OCI-LY7 (cell line): ENCODE results near the gene ABHD12. TPM values are rescaled to one million over a fixed set of nuclear protein-coding genes. Genes with fewer than 3 reads are reported as not detected.

ENCODE experiments used
- BruUV-seq: library from RNA; stranded (reverse); fragments of 400-500 nt; replicated peaks from 2 replicates; lab custom pipeline; 2021; lab: Mats Ljungman, UMichigan
- CTCF ChIA-PET: fragments of 300-600 bp; sonication (Branson Sonifier 250); formaldehyde crosslinking; loops from one replicate; lab custom pipeline; 2022; ENCODE audit warnings: antibody characterized with exemption; ENCODE audit not compliant: unreplicated experiment; lab: Charles Lee
- POLR2A ChIA-PET: fragments of 300-600 bp; sonication (Branson Sonifier 250); formaldehyde crosslinking; loops from one replicate; lab custom pipeline; 2022; ENCODE audit warnings: antibody characterized with exemption; lab: Charles Lee
- DNase-seq: peaks from one replicate; pipeline ENCODE4 v3.0.0-alpha.2; 2015; ENCODE audit warnings: low spot score
- H2AFZ ChIP-seq: fragments of 200-600 bp; sonication (generic), shearing (Covaris generic); 2 replicates; pipeline ENCODE4 v1.6.1; 2014; ENCODE audit warnings: mild to moderate bottlenecking, antibody characterized with exemption, low read length, moderate library complexity
- H3K27ac ChIP-seq: fragments of 200-600 bp; sonication (generic); 2 replicates; pipeline ENCODE4 v1.5.1; 2014; ENCODE audit warnings: mixed run types, low read depth, mild to moderate bottlenecking, moderate library complexity, low read length, inconsistent platforms; ENCODE audit not compliant: poor library complexity, severe bottlenecking
- H3K36me3 ChIP-seq: fragments of 200-600 bp; sonication (generic); 2 replicates; pipeline ENCODE4 v1.6.1; 2014; ENCODE audit warnings: mild to moderate bottlenecking, antibody characterized with exemption, low read length, moderate library complexity, mixed read lengths; ENCODE audit not compliant: insufficient read depth
- H3K4me1 ChIP-seq: fragments of 200-600 bp; sonication (generic); 2 replicates; pipeline ENCODE4 v1.5.1; 2014; ENCODE audit warnings: mild to moderate bottlenecking, low read length; ENCODE audit not compliant: insufficient read depth, poor library complexity, severe bottlenecking
- H3K4me2 ChIP-seq: fragments of 200-600 bp; sonication (generic); 2 replicates; pipeline ENCODE4 v1.6.1; 2014; ENCODE audit warnings: mild to moderate bottlenecking, low read length
- H3K4me3 ChIP-seq: fragments of 200-600 bp; sonication (generic); 2 replicates; pipeline ENCODE4 v1.5.1; 2014; ENCODE audit warnings: mild to moderate bottlenecking, low read depth, low read length; ENCODE audit not compliant: poor library complexity, severe bottlenecking
- H3K79me2 ChIP-seq: fragments of 200-600 bp; sonication (generic); 2 replicates; pipeline ENCODE4 v1.6.1; 2016; ENCODE audit warnings: low read depth, mild to moderate bottlenecking, low read length, moderate library complexity, mixed read lengths; ENCODE audit not compliant: insufficient read depth
- H3K9me2 ChIP-seq: fragments of 200-600 bp; sonication (generic); 2 replicates; pipeline ENCODE4 v1.6.1; 2016; ENCODE audit warnings: mild to moderate bottlenecking, low read length, mixed read lengths; ENCODE audit not compliant: insufficient read depth
- H3K9me3 ChIP-seq: fragments of 200-600 bp; sonication (generic); 2 replicates; pipeline ENCODE4 v1.6.1; 2014; ENCODE audit warnings: mild to moderate bottlenecking, mixed run types, low read length, mixed read lengths
- H4K20me1 ChIP-seq: fragments of 200-600 bp; sonication (generic); 2 replicates; pipeline ENCODE4 v1.6.1; 2014; ENCODE audit warnings: mild to moderate bottlenecking, antibody characterized with exemption, low read length, moderate library complexity, mixed read lengths; ENCODE audit not compliant: insufficient read depth
- CTCF ChIP-seq: fragments of 200-600 bp; sonication (generic); conservative IDR thresholded peaks from 2 replicates; pipeline ENCODE4 v1.5.1; 2014; ENCODE audit warnings: mild to moderate bottlenecking, antibody characterized with exemption, low read length, moderate library complexity, mixed read lengths
- EZH2phosphoT487 ChIP-seq: fragments of 200-600 bp; sonication (generic); IDR thresholded peaks from 2 replicates; pipeline ENCODE4 v1.6.1; 2018; ENCODE audit warnings: low read depth, borderline replicate concordance, mild to moderate bottlenecking, mixed run types, antibody characterized with exemption, low read length, moderate library complexity, mixed read lengths
- intact Hi-C: fragments of 100-400 bp; cut with micrococcal nuclease; formaldehyde crosslinking; loops from one replicate; pipeline ENCODE4 v1.10.0; 2022; ENCODE audit not compliant: unreplicated experiment
- total RNA-seq, 2 experiments: library from RNA; depleted of rRNA in 1 of 2; stranded (reverse); fragments of >200 nt in 1 of 2; shearing (Covaris generic) in 1 of 2; gene quantifications; 2 replicates each; pipeline ENCODE4 v1.2.3, GENCODE V29; 2014 to 2022

Gene ABHD12
- total RNA-seq, 2 experiments from 2014 or later, result 10.6 to 12.9 TPM

DNA sequence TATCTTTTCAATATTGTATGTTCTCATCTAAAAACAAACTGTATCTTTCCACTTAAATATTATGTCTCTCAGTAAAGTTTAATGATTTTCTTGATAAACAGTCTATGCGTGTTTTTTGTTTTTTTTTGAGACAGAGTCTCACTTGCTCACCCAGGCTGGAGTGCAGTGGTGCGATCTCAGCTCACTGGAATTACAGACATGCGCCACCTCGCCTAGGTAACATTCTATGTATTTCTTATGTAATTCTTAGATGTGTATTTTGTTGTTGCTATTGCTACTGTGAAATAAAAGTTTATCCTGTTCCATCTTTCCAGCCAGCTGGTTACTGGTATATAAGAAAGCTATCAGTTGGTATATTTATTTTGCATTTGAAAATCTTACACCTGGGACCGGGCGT is 29.4 kb downstream of the ABHD12 start:
- BruUV-seq, result no TSS peak
- Histone ChIP-seq H3K27ac (no peak overlapping the region), H3K36me3 (no peaks in the 10 kb centered on the region), H3K4me2 (no peak overlapping the region), H2AFZ (no peak overlapping the region), H3K9me3 (no peaks in the 10 kb centered on the region), H3K4me1 (no peaks in the 10 kb centered on the region), H3K4me3 (no peak overlapping the region), H3K9me2 (no peaks in the 10 kb centered on the region), H4K20me1 (no peaks in the 10 kb centered on the region), H3K79me2 (no peaks in the 10 kb centered on the region)
- TF ChIP-seq CTCF, result no peak
- no peak for TF ChIP-seq EZH2phosphoT487
- no peak for DNase-seq
- intact Hi-C loops, result no loop called here
- POLR2A ChIA-PET, result interaction anchor here (0.6 kb wide), 1 partner anchor 46 kb away, joined by 3 read pairs; the partner anchor contains the start of gene GINS1
- CTCF ChIA-PET, result no interaction called here

GRCh38 chr20:25360631-25361286 is 29.9 kb downstream of the ABHD12 start:
- no peaks in the 10 kb centered on the region for H3K36me3 ChIP-seq
- H4K20me1 ChIP-seq, result no peaks in the 10 kb centered on the region
- POLR2A ChIA-PET, result interaction anchor here (0.6 kb wide), 1 partner anchor 47 kb away, joined by 3 read pairs; the partner anchor contains the start of gene GINS1
- H3K4me1 ChIP-seq, result no peaks in the 10 kb centered on the region
- no peak overlapping the region for H3K4me2 ChIP-seq
- no TSS peak for BruUV-seq
- DNase-seq, result no peak
- H3K79me2 ChIP-seq, result no peaks in the 10 kb centered on the region
- no peak overlapping the region for H3K4me3 ChIP-seq
- no peak overlapping the region for H3K27ac ChIP-seq
- no peaks in the 10 kb centered on the region for H3K9me3 ChIP-seq
- CTCF ChIA-PET, result no interaction called here
- no peak overlapping the region for H2AFZ ChIP-seq
- intact Hi-C loops, result no loop called here
- TF ChIP-seq CTCF (no peak), EZH2phosphoT487 (no peak)
- no peaks in the 10 kb centered on the region for H3K9me2 ChIP-seq

DNA sequence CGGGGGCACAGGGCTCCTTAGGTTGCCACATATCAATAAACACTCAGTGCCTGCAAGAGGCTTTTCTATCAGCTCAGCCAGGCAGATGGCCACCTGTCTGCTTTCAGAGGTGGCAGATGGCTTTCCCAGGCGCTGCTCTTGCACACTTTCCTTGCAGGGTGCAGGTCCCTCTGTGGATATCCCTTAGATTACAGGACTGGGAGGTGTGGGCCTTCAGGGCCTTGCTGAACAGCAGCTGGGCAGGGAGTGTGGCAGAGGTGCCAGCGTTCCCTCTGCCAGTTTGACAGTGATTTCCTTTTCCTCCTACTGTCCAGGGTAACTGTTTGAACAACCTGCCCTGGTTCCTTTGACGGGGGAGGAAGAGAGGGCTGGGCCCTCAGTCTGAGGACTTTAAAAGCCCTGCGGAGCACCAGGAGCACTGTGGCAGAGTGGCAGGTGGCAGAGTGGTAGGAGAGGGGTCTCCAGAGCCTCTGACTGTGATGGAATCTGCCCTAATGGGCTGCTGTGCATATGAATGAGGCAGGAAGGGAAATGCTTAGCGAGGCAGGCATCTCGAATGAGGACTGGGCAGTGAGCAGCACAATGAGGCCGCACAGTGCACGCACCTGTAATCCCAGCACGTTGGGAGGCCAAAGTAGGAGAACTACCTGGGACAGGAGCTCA is 34.2 kb downstream of the ABHD12 start:
- CTCF ChIA-PET, result no interaction called here
- no peak for DNase-seq
- Histone ChIP-seq H3K4me2 (no peak overlapping the region), H3K79me2 (no peaks in the 10 kb centered on the region), H3K36me3 (no peaks in the 10 kb centered on the region), H4K20me1 (no peaks in the 10 kb centered on the region), H2AFZ (no peak overlapping the region), H3K9me3 (no peaks in the 10 kb centered on the region), H3K27ac (no peak overlapping the region), H3K4me1 (peaks cover 6% of the 10 kb centered on the region), H3K4me3 (no peak overlapping the region), H3K9me2 (no peaks in the 10 kb centered on the region)
- POLR2A ChIA-PET, result no interaction called here
- no TSS peak for BruUV-seq
- TF ChIP-seq CTCF (no peak), EZH2phosphoT487 (no peak)
- intact Hi-C loops, result no loop called here
